ENCODE data around the gene TTLL5. TPM values are rescaled to one million over a fixed set of nuclear protein-coding genes. Genes with fewer than 3 reads are reported as not detected.

Gene TTLL5
- total RNA-seq, 1 donor from 2014 or later, result 37.9 TPM

GRCh38 chr14:75981426-75982265 is 320.6 kb downstream of the TTLL5 start, which contains the start of gene TGFB3:
Gene TGFB3 (minus strand): TSS chr14:75981995. CDS start chr14:75980893, 1,102 bp downstream.
- no peaks in the 10 kb centered on the region for H3K36me3 Mint-ChIP-seq (ENCODE audit: low read depth)
- DNase-seq, result no peak
- ATAC-seq (ENCODE audit: low read depth), result peak; percentile 38
- H3K4me3 Mint-ChIP-seq, result peak within 1 kb of the TSS; percentile 87
- H3K27me3 Mint-ChIP-seq, result no peaks in the 10 kb centered on the region
- H3K27ac Mint-ChIP-seq, result peak within 1 kb of the TSS; percentile 72
- CTCF ChIA-PET, result interaction anchor here (0.7 to 11.8 kb wide), 13 partner anchors 11 to 405 kb away, joined by 3 to 363 read pairs (median 4); partner anchors contain the start of gene FLVCR2
- TF ChIP-seq CTCF (IDR thresholded peaks at IDR 0.05), result no peak
- intact Hi-C loops (cut with micrococcal nuclease), result loop anchor here (1.0 to 10.0 kb wide), 8 partner anchors 21 to 849 kb away; partner anchors contain the start of genes GPATCH2L and TTLL5
- no peaks in the 10 kb centered on the region for H3K9me3 Mint-ChIP-seq
- POLR2A ChIA-PET, result interaction anchor here (1.3 to 3.0 kb wide), 3 partner anchors 21 to 273 kb away, joined by 4 to 25 read pairs (median 16); no protein-coding TSS in a partner anchor
- H3K4me1 Mint-ChIP-seq, result peaks cover 70% of the 10 kb centered on the region

GRCh38 chr14:75982266-75983018 is 321.4 kb downstream of the TTLL5 start:
- no peaks in the 10 kb centered on the region for H3K9me3 Mint-ChIP-seq
- TF ChIP-seq CTCF (IDR thresholded peaks at IDR 0.05), result no peak
- H3K4me3 Mint-ChIP-seq, result peak overlapping the region; percentile 87
- no peaks in the 10 kb centered on the region for H3K36me3 Mint-ChIP-seq (ENCODE audit: low read depth)
- intact Hi-C loops (cut with micrococcal nuclease), result loop anchor here (1.0 to 10.0 kb wide), 8 partner anchors 22 to 850 kb away; partner anchors contain the start of genes GPATCH2L and TTLL5
- ChIA-PET POLR2A (interaction anchor here (0.6 to 3.0 kb wide), 4 partner anchors 22 to 829 kb away, joined by 4 to 25 read pairs (median 10); no protein-coding TSS in a partner anchor), CTCF (interaction anchor here (0.7 to 11.8 kb wide), 13 partner anchors 11 to 405 kb away, joined by 3 to 363 read pairs (median 7); partner anchors contain the start of gene FLVCR2)
- ATAC-seq (ENCODE audit: low read depth) (peak; percentile 69), DNase-seq (peak; percentile 79)
- no peaks in the 10 kb centered on the region for H3K27me3 Mint-ChIP-seq
- peak overlapping the region; percentile 72 for H3K27ac Mint-ChIP-seq
- peaks cover 64% of the 10 kb centered on the region for H3K4me1 Mint-ChIP-seq

GRCh38 chr14:75983019-75983358 is 321.9 kb downstream of the TTLL5 start:
- POLR2A ChIA-PET, result interaction anchor here (0.6 to 3.0 kb wide), 4 partner anchors 22 to 828 kb away, joined by 4 to 25 read pairs (median 10); no protein-coding TSS in a partner anchor

GRCh38 chr14:75984674-75985073 is 323.6 kb downstream of the TTLL5 start:
- Mint-ChIP-seq H3K27ac (no peak overlapping the region), H3K9me3 (no peaks in the 10 kb centered on the region), H3K4me3 (peak overlapping the region; percentile 86), H3K36me3 (ENCODE audit: low read depth) (no peaks in the 10 kb centered on the region), H3K27me3 (no peaks in the 10 kb centered on the region), H3K4me1 (peaks cover 41% of the 10 kb centered on the region)
- ChIA-PET POLR2A (no interaction called here), CTCF (interaction anchor here (0.7 to 11.8 kb wide), 4 partner anchors 10 to 408 kb away, joined by 3 to 363 read pairs (median 105); partner anchors contain the start of gene FLVCR2)
- intact Hi-C loops (cut with micrococcal nuclease), result loop anchor here (5.0 to 10.0 kb wide), 3 partner anchors 168 to 852 kb away; partner anchors contain the start of gene GPATCH2L
- DNase-seq, result no peak
- TF ChIP-seq CTCF (IDR thresholded peaks at IDR 0.05), result no peak
- no peak for ATAC-seq (ENCODE audit: low read depth)

More at GRCh38 chr14:75983019-75983358, 321.9 kb downstream of the TTLL5 start:
- ATAC-seq (ENCODE audit: low read depth) (no peak), DNase-seq (no peak)
- intact Hi-C loops (cut with micrococcal nuclease), result loop anchor here (5.0 to 10.0 kb wide), 3 partner anchors 169 to 851 kb away; partner anchors contain the start of gene GPATCH2L
- no peaks in the 10 kb centered on the region for H3K9me3 Mint-ChIP-seq
- peak overlapping the region; percentile 87 for H3K4me3 Mint-ChIP-seq
- H3K36me3 Mint-ChIP-seq (ENCODE audit: low read depth), result no peaks in the 10 kb centered on the region
- H3K4me1 Mint-ChIP-seq, result peaks cover 58% of the 10 kb centered on the region
- no peak for TF ChIP-seq CTCF (IDR thresholded peaks at IDR 0.05)
- no peaks in the 10 kb centered on the region for H3K27me3 Mint-ChIP-seq
- CTCF ChIA-PET, result interaction anchor here (0.7 to 11.8 kb wide), 12 partner anchors 10 to 406 kb away, joined by 3 to 363 read pairs (median 8); partner anchors contain the start of gene FLVCR2
- no peak overlapping the region for H3K27ac Mint-ChIP-seq

Data from activated B cell treated with CpG ODN at 0.5 μM for 24 hours (primary cell).